Daoy (cell line): ENCODE data around the gene AGBL1. TPM values are rescaled to one million over a fixed set of nuclear protein-coding genes. Genes with fewer than 3 reads are reported as not detected.
"Not testable (repeated sequence)": the region's sequence is repeated elsewhere in the genome, so short reads cannot be mapped to it uniquely, and the experiment has no call there.

Experiments
- DNase-seq: peaks from one replicate; pipeline ENCODE4 v3.0.0-alpha.2; 2015; ENCODE audit warnings: low read depth
- total RNA-seq: library from RNA; depleted of rRNA; stranded (reverse); fragments of >200 nt; shearing (Covaris generic); gene quantifications from 2 replicates; pipeline ENCODE4 v1.2.3, GENCODE V29; 2014

The AGBL1 gene
- total RNA-seq, 1 experiment from 2014 or later: not detected

- DNase-seq: no peak
Observed at GRCh38 chr15:86871964-86872363, 792.3 kb downstream of the AGBL1 start.

- no peak for DNase-seq
Observed at GRCh38 chr15:86872782-86873181, 793.1 kb downstream of the AGBL1 start.

GRCh38 chr15:86875067-86875466, 795.4 kb downstream of the AGBL1 start:
- DNase-seq: no peak

- DNase-seq: no peak
Observed at GRCh38 chr15:86876387-86876944, 796.8 kb downstream of the AGBL1 start.

- no peak for DNase-seq
Observed at GRCh38 chr15:86877171-86877631, 797.5 kb downstream of the AGBL1 start.

- DNase-seq: not testable (repeated sequence)
Observed at GRCh38 chr15:86878844-86879243, 799.2 kb downstream of the AGBL1 start.

- no peak for DNase-seq
Observed at GRCh38 chr15:86879250-86880229, 799.9 kb downstream of the AGBL1 start.

GRCh38 chr15:86885616-86886015, 805.9 kb downstream of the AGBL1 start:
- no peak for DNase-seq

GRCh38 chr15:86892774-86893449, 813.2 kb downstream of the AGBL1 start:
- DNase-seq: peak; percentile 60

- no peak for DNase-seq
Observed at GRCh38 chr15:86894269-86894668, 814.6 kb downstream of the AGBL1 start.

- DNase-seq: no peak
Observed at GRCh38 chr15:86903642-86904421, 824.2 kb downstream of the AGBL1 start.

GRCh38 chr15:86905625-86906256, 826.1 kb downstream of the AGBL1 start:
- no peak for DNase-seq

GRCh38 chr15:86906376-86906775, 826.7 kb downstream of the AGBL1 start:
- no peak for DNase-seq

GRCh38 chr15:86911022-86911421, 831.4 kb downstream of the AGBL1 start:
- DNase-seq: no peak

GRCh38 chr15:86912661-86913060, 833.0 kb downstream of the AGBL1 start:
- no peak for DNase-seq

GRCh38 chr15:86915811-86916331, 836.2 kb downstream of the AGBL1 start:
- DNase-seq: peak; percentile 3

GRCh38 chr15:86916671-86917360, 837.1 kb downstream of the AGBL1 start:
- DNase-seq: no peak

GRCh38 chr15:86917361-86917671, 837.6 kb downstream of the AGBL1 start:
- DNase-seq: no peak

- DNase-seq: no peak
Observed at GRCh38 chr15:86919581-86919980, 839.9 kb downstream of the AGBL1 start.

- DNase-seq: no peak
Observed at GRCh38 chr15:86929461-86929860, 849.8 kb downstream of the AGBL1 start.
